ENCODE measurements around the gene MC4R.
"Not testable (repeated sequence)": the region's sequence is repeated elsewhere in the genome, so short reads cannot be mapped to it uniquely, and the experiment has no call there.

The MC4R gene

DNA sequence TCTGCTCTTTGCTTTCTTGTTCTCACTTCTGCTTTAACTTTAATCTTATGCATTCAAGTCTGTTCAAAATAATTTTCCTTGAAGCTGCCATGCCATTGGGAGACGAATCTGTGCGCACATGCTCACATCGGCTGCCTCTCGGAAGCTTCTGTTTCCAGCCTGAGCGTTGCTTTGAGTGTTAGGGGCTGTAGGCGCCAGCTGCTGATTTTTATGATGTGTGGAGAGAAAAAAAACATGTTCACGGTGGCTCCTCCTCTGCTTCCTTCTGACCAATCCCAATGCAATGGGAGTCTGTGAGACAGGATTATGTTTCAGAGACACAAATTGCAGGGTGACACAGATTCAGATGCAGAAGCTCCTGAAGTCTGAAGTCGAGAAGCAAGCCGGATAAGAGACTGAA, at the start of gene MC4R:
MC4R (minus strand) TSS at position 180 of the 400 bp plus-strand sequence. CDS start 426 bp downstream, outside the sequence.
- Histone ChIP-seq H3K4me1 (ENCODE audit: control insufficient read depth, insufficient read depth, low read length) (no peaks in the 10 kb centered on the region), H3K9ac (ENCODE audit: low read depth, low read length) (no peak within 1 kb of the TSS), H3K9me3 (ENCODE audit: control insufficient read depth, insufficient read depth, low read length) (no peaks in the 10 kb centered on the region), H3K36me3 (ENCODE audit: control insufficient read depth, insufficient read depth, low read length) (no peaks in the 10 kb centered on the region), H3K27me3 (ENCODE audit: control insufficient read depth, insufficient read depth, low read length) (no peaks in the 10 kb centered on the region), H3K4me3 (ENCODE audit: low read depth, low read length) (no peak within 1 kb of the TSS)

DNA sequence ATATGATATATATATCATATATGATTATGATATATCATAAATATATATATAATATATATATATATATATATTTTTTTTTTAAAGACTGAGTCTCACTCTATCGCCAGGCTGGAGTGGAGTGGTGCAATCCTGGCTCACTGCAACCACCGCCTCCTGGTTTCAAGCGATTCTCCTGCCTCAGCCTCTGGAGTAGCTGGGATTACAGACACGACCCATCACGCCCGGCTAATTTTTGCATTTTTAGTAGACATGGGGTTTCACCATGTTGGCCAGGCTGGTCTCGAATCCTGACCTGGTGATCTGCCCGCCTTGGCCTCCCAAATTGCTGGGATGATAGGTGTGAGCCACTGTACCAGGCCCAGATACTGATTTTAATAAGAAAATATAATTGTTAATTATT, 49.7 kb upstream of the MC4R start:
- H3K4me3 ChIP-seq (ENCODE audit: low read depth, low read length); H3K9me3 ChIP-seq (ENCODE audit: control insufficient read depth, insufficient read depth, low read length); H3K9ac ChIP-seq (ENCODE audit: low read depth, low read length); H3K4me1 ChIP-seq (ENCODE audit: control insufficient read depth, insufficient read depth, low read length); H3K27me3 ChIP-seq (ENCODE audit: control insufficient read depth, insufficient read depth, low read length); H3K36me3 ChIP-seq (ENCODE audit: control insufficient read depth, insufficient read depth, low read length): not testable (repeated sequence)

DNA sequence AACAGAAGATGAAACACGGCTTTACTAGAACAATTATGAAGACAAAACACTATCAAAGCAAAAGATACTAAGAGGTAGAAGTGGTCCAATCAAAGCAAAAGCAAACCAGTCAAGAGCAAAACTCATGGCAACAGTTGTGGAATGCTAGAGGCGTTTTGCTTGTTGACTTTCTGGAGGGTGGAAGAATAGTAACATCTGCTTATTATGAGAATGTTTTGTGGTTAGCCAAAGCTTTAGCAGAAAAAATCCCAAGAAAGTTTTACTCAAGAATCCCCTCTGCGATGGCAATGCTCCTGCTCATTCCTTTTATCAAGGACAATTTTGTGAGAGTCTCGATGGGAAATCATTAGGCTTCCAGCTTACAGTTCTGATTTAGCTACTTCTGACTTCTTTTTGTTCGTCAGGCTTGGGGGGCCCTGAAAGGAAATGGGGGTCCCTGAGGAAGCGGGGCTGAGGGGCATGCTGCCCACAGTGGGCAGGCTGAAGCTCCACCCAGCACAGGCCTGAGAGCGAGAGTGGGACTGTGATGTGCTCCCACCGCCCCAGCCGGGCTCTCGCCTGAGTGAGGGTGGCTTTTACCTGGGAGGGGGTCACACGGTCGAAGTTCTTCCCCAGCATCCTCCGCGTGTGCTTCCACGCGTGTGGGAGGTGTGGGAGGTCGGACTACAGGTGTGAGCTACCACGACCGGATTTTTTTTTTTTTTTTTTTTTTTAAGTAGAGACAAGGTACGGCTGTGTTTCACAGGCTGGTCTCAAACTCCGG, 49.0 kb upstream of the MC4R start:
- no peak overlapping the region for H3K4me3 ChIP-seq (ENCODE audit: low read depth, low read length)
- H3K36me3 ChIP-seq (ENCODE audit: control insufficient read depth, insufficient read depth, low read length), result no peaks in the 10 kb centered on the region
- no peaks in the 10 kb centered on the region for H3K27me3 ChIP-seq (ENCODE audit: control insufficient read depth, insufficient read depth, low read length)
- no peak overlapping the region for H3K9ac ChIP-seq (ENCODE audit: low read depth, low read length)
- no peaks in the 10 kb centered on the region for H3K4me1 ChIP-seq (ENCODE audit: control insufficient read depth, insufficient read depth, low read length)
- no peaks in the 10 kb centered on the region for H3K9me3 ChIP-seq (ENCODE audit: control insufficient read depth, insufficient read depth, low read length)

DNA sequence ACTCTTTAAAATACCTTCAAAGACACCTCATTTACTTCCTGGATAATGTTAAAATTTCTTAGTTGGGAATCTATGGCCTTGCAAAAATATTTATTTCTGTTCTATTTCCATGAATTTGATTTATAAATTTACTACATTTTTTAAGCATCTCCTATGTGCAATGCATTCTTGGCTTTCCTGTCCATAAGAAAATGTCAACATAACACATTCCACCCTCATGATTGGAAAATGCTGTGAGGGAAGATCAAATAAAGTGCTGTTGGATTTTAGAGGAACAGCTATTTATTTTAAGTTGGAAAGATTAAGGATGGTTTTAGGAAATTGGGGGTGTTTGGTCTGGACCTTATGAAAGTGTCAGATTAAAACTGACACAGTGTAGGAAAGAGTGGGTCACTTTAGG, 45.4 kb upstream of the MC4R start:
- H3K36me3 ChIP-seq (ENCODE audit: control insufficient read depth, insufficient read depth, low read length), result no peaks in the 10 kb centered on the region
- no peak overlapping the region for H3K9ac ChIP-seq (ENCODE audit: low read depth, low read length)
- no peak overlapping the region for H3K4me3 ChIP-seq (ENCODE audit: low read depth, low read length)
- H3K9me3 ChIP-seq (ENCODE audit: control insufficient read depth, insufficient read depth, low read length), result no peaks in the 10 kb centered on the region
- no peaks in the 10 kb centered on the region for H3K4me1 ChIP-seq (ENCODE audit: control insufficient read depth, insufficient read depth, low read length)
- no peaks in the 10 kb centered on the region for H3K27me3 ChIP-seq (ENCODE audit: control insufficient read depth, insufficient read depth, low read length)

DNA sequence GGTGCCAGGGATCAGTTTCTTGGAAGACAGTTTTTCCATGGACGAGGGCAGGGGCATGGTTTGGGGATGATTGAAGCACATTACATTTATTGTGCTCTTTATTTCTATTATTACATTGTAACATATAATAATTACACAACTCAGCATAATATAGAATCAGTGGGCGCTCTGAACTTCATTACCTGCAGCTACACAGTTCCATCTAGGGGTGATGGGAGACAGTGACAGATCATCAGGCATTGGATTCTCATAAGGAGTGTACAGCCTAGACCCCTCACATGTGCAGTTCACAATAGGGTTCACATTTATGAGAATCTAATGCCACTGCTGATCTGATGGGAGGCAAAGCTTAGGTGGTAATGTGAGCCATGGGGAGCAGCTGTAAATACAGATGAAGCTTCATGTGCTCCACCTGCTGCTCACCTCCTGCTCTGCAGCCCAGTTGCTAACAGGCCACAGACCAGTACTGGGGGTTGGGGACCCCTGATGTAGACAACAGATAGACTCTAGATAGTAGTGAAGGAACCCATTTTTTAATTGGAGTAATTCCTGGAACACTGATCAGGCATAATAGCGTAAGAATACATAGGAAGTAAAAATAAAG, 41.5 kb upstream of the MC4R start:
- Histone ChIP-seq H3K36me3 (ENCODE audit: control insufficient read depth, insufficient read depth, low read length) (no peaks in the 10 kb centered on the region), H3K4me3 (ENCODE audit: low read depth, low read length) (no peak overlapping the region), H3K4me1 (ENCODE audit: control insufficient read depth, insufficient read depth, low read length) (no peaks in the 10 kb centered on the region), H3K9ac (ENCODE audit: low read depth, low read length) (no peak overlapping the region), H3K27me3 (ENCODE audit: control insufficient read depth, insufficient read depth, low read length) (no peaks in the 10 kb centered on the region), H3K9me3 (ENCODE audit: control insufficient read depth, insufficient read depth, low read length) (no peaks in the 10 kb centered on the region)

DNA sequence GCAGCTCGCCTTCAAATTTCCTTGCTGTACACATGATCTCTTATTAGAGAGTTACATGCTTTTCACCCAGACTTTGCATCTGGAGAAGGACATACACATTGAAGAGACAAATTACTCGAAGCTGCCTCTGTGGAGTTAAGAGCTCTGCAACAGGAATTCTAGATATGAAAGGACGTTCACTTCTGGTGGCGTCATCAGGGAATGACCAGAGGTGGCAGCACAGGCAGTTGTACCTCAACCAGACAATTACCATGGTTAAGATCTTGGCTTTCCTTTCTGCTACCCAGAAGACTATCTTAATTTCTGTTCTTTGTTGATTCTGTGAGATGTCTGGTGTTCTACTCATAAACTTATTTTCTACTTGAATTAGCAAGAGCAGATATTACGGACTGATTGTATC, 39.1 kb upstream of the MC4R start:
- Histone ChIP-seq H3K4me3 (ENCODE audit: low read depth, low read length) (no peak overlapping the region), H3K9ac (ENCODE audit: low read depth, low read length) (no peak overlapping the region), H3K4me1 (ENCODE audit: control insufficient read depth, insufficient read depth, low read length) (peaks cover 5% of the 10 kb centered on the region), H3K36me3 (ENCODE audit: control insufficient read depth, insufficient read depth, low read length) (no peaks in the 10 kb centered on the region), H3K9me3 (ENCODE audit: control insufficient read depth, insufficient read depth, low read length) (no peaks in the 10 kb centered on the region), H3K27me3 (ENCODE audit: control insufficient read depth, insufficient read depth, low read length) (no peaks in the 10 kb centered on the region)

DNA sequence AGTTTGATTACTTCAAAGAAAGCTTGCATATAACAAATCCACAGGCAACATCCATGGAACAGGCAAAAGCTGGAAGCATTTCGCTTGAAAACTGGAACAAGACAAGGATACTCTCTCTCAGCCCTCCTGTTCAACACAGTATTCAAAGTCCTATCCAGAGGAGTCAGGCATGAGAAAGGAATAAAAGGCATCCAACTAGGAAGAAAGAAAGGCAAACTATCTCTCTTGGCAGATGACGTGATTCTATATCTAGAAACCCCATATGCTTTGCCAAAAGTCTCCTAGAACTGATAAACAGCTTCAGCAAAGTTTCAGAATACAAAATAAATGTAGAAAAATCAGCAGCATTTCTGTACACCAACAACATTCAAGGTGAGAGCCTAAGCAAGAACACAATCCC, 34.1 kb upstream of the MC4R start:
- H3K27me3 ChIP-seq (ENCODE audit: control insufficient read depth, insufficient read depth, low read length), result no peaks in the 10 kb centered on the region
- no peak overlapping the region for H3K9ac ChIP-seq (ENCODE audit: low read depth, low read length)
- H3K4me1 ChIP-seq (ENCODE audit: control insufficient read depth, insufficient read depth, low read length), result peaks cover 8% of the 10 kb centered on the region
- H3K9me3 ChIP-seq (ENCODE audit: control insufficient read depth, insufficient read depth, low read length), result no peaks in the 10 kb centered on the region
- no peaks in the 10 kb centered on the region for H3K36me3 ChIP-seq (ENCODE audit: control insufficient read depth, insufficient read depth, low read length)
- no peak overlapping the region for H3K4me3 ChIP-seq (ENCODE audit: low read depth, low read length)

DNA sequence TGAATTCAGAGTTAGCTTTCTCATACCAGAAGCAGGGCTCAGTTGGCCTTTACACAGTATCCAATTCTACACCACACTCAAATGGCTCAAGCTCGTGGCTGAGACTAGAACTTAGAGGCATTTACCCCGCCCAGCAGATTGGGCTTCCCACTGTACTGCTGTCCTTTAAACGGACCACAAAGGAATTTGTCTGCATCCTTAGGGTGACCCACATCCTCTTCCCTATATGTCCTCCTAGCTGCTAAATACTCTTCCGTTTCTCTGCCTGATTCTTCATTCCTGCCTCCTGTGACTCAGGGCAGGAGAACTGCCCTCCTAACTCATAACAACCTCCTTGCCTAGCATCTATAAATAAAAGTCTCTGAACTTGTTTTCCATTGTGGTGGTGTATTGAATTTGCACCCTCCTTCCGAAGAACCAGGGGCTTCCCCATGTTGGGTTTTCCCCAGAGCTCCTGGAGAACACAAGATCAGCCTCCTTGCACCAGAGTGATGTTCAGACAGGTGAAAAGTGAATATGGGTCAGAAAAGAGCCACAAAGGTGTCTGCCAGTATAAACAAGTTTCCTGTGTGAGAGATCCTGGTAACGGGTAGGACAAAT, 32.0 kb upstream of the MC4R start:
- Histone ChIP-seq H3K9me3 (ENCODE audit: control insufficient read depth, insufficient read depth, low read length) (no peaks in the 10 kb centered on the region), H3K4me3 (ENCODE audit: low read depth, low read length) (no peak overlapping the region)

DNA sequence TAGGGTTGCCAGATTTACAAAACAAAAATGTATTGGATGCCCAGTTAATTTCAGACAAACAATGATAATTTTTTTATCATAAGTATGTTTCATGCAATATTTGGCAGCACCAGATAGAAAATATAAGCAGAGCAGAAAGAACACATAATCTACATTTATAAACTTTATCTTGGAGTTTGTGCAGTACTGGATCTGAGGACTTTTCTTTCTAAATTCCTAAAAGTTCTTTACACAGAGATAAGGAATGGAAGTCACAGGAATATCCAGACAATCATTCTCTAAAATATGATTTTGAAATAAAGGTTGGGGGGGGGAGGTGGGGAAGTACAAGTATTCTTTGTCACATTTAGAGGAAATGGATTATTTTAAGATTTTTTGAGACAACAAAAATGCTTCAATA, 28.8 kb upstream of the MC4R start:
- no peaks in the 10 kb centered on the region for H3K27me3 ChIP-seq (ENCODE audit: control insufficient read depth, insufficient read depth, low read length)
- H3K36me3 ChIP-seq (ENCODE audit: control insufficient read depth, insufficient read depth, low read length), result no peaks in the 10 kb centered on the region
- H3K4me1 ChIP-seq (ENCODE audit: control insufficient read depth, insufficient read depth, low read length), result no peaks in the 10 kb centered on the region
- H3K9ac ChIP-seq (ENCODE audit: low read depth, low read length), result no peak overlapping the region
- H3K4me3 ChIP-seq (ENCODE audit: low read depth, low read length), result no peak overlapping the region
- H3K9me3 ChIP-seq (ENCODE audit: control insufficient read depth, insufficient read depth, low read length), result no peaks in the 10 kb centered on the region

More for the DNA sequence above, 32.0 kb upstream of the MC4R start:
- H3K36me3 ChIP-seq (ENCODE audit: control insufficient read depth, insufficient read depth, low read length), result no peaks in the 10 kb centered on the region
- peaks cover 8% of the 10 kb centered on the region for H3K4me1 ChIP-seq (ENCODE audit: control insufficient read depth, insufficient read depth, low read length)
- H3K9ac ChIP-seq (ENCODE audit: low read depth, low read length), result no peak overlapping the region
- H3K27me3 ChIP-seq (ENCODE audit: control insufficient read depth, insufficient read depth, low read length), result no peaks in the 10 kb centered on the region

DNA sequence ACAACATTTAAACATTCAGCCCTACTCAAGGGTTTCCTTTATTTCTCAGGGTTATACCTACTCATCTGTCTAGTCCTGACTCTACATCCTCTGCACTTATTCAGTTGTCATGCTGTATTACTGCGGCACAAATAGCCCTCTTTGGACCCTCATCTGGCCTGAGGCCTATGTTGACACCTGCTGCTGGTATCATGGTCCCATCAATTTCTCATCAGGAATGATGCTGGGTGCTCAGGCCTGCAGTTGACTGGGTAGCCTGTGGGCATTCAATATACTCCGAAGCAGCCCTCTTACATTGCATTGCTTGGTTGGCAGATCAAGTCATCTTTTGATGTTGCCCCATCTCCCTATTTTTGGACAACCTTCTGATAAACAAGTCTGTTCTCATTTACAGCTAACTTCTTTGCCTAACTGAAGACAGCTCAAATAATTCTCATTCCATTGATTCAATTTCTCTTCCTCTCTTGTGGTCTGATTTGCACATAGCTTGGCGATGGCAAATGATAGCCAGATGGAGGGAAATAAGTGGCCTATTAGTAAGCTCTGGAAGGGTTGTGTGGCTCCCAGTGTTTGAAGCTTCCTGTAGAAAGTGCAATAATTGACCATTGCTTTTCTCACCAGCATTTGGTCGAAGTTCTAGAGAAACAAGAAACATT, 19.1 kb upstream of the MC4R start:
- H3K9ac ChIP-seq (ENCODE audit: low read depth, low read length), result no peak overlapping the region
- H3K36me3 ChIP-seq (ENCODE audit: control insufficient read depth, insufficient read depth, low read length), result no peaks in the 10 kb centered on the region
- H3K4me1 ChIP-seq (ENCODE audit: control insufficient read depth, insufficient read depth, low read length), result no peaks in the 10 kb centered on the region
- no peaks in the 10 kb centered on the region for H3K9me3 ChIP-seq (ENCODE audit: control insufficient read depth, insufficient read depth, low read length)
- no peaks in the 10 kb centered on the region for H3K27me3 ChIP-seq (ENCODE audit: control insufficient read depth, insufficient read depth, low read length)
- H3K4me3 ChIP-seq (ENCODE audit: low read depth, low read length), result no peak overlapping the region

DNA sequence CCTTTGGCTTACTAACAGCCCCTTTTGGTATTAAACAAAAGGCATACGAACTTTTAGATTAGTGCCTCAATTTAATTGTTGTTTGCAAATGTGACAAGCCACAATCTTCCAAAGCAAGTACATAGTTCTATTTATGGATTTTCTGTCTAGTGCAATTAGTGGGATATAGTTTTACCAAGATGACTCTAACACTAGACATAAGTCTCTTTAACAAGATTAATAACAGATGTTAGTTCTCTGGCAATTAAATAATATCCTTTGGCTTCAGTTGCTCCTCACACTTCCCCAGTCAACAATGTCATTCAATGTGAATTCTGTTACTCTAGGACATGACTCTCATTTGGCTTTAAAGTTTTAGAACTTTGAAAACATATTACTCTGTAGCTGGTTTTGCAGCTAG, 16.7 kb upstream of the MC4R start:
- Histone ChIP-seq H3K36me3 (ENCODE audit: control insufficient read depth, insufficient read depth, low read length) (no peaks in the 10 kb centered on the region), H3K9me3 (ENCODE audit: control insufficient read depth, insufficient read depth, low read length) (no peaks in the 10 kb centered on the region), H3K4me1 (ENCODE audit: control insufficient read depth, insufficient read depth, low read length) (no peaks in the 10 kb centered on the region), H3K9ac (ENCODE audit: low read depth, low read length) (no peak overlapping the region), H3K27me3 (ENCODE audit: control insufficient read depth, insufficient read depth, low read length) (no peaks in the 10 kb centered on the region), H3K4me3 (ENCODE audit: low read depth, low read length) (no peak overlapping the region)

DNA sequence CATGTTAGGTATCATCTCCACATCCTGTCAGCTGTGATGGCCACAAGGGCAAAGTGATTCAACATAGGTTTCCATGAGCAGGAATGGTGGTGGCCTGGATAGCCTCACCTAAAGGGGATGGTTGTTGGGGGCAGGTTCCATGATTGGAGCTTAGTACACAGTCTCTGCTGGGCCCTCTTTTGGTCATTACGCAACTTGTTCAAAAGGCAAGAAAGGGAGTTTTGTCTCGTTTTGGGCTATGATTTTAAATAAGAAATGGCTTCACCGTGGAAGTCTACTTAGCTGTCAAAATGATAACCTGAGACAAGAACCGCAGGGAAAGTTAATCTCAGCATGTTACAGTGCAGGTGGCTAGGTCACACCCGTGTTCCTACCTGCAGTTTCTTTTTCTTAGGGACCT, 13.1 kb upstream of the MC4R start:
- no peak overlapping the region for H3K4me3 ChIP-seq (ENCODE audit: low read depth, low read length)
- H3K27me3 ChIP-seq (ENCODE audit: control insufficient read depth, insufficient read depth, low read length), result no peaks in the 10 kb centered on the region
- H3K36me3 ChIP-seq (ENCODE audit: control insufficient read depth, insufficient read depth, low read length), result no peaks in the 10 kb centered on the region
- H3K4me1 ChIP-seq (ENCODE audit: control insufficient read depth, insufficient read depth, low read length), result no peaks in the 10 kb centered on the region
- no peaks in the 10 kb centered on the region for H3K9me3 ChIP-seq (ENCODE audit: control insufficient read depth, insufficient read depth, low read length)
- no peak overlapping the region for H3K9ac ChIP-seq (ENCODE audit: low read depth, low read length)

All from iPS-15b (cell line).